ENCODE results near the gene TBX10.

- TF ChIP-seq POLR2A (IDR thresholded peaks at IDR 0.05) (no peak), CTCF (IDR thresholded peaks at IDR 0.05) (no peak)
Observed at GRCh38 chr11:67605231-67606011, 34.1 kb downstream of the TBX10 start.
